NCI-H2196 treated with DMSO at 0.1 percent for 48 hours (cell line): ENCODE results near the gene GPR78.

ENCODE experiments used
- DNase-seq: peaks from one replicate; lab custom pipeline; 2025; ENCODE audit not compliant: unreplicated experiment; lab: John Stamatoyannopoulos, UW

The GPR78 gene

GRCh38 chr4:8546766-8547107 is 33.5 kb upstream of the GPR78 start:
- no peak for DNase-seq

DNA sequence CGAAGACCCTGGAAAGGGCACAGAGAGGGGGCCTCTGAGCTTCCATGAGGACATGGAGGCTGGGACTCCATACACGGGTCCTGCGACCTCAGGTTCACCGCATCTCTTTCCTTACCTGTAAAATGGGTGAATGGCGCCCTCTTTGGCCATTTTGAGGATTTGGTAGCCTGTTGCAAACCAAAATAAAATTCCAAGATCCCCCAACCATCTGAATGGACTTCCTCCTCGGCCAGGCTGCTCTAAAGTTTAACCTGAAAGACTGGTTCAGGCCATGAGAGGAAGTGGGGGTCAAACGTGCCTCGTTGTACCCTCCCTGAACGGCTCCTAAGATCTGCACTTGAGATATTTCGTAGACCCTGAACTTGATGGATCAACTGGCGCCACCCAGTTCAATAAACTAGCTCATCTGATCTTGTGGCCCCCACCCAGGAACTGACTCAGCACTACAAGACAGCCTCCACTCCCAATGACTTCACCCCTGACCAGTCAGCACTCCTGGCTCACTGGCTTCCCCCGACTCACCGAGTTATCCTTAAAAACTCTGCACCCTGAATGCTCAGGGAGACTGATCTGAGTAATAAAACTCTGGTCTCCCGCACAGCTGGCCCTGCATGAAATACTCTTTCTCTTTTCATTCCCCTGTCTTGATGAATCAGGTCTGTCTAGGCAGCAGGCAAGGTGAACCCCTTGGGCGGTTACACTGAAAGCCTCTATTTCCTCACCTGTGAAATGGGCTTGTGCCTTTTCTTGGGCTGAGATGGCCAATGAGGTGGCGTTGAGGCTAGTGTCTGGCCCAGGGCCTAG is 32.9 kb upstream of the GPR78 start:
- no peak for DNase-seq

GRCh38 chr4:8547912-8548730 is 32.1 kb upstream of the GPR78 start:
- no peak for DNase-seq

- no peak for DNase-seq
Observed at GRCh38 chr4:8548731-8549351, 31.4 kb upstream of the GPR78 start.

DNA sequence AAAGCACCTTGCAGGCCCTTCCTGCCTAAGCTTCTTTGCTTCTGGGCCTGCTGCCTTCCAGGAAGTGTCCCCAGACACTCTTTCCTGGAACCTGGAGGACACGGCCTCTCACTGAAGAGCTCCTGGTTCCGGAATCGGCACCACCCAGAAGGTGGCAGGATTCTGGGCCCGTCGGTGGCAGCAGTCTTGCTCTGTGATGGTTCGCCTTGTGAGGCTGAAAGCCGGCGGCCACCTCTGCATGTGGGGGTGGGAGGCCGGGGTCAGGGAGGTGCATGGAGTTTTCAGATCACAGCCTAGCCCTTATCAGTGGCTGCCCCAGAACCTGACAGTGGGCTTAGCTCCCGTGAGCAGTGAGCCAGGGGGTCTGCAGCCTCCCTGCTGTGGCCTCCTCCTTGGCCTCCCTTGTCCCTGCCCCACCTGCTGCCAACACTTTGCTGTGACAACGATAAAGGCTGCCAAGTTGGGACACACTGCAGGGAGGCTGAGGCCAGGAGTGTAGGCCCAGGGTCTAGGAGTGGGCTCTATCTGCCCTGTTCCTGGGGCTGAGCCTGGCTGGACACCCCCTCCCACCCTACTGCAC is 30.8 kb upstream of the GPR78 start:
- no peak for DNase-seq

- DNase-seq = no peak
Observed at GRCh38 chr4:8550691-8551090, 29.5 kb upstream of the GPR78 start.

DNA sequence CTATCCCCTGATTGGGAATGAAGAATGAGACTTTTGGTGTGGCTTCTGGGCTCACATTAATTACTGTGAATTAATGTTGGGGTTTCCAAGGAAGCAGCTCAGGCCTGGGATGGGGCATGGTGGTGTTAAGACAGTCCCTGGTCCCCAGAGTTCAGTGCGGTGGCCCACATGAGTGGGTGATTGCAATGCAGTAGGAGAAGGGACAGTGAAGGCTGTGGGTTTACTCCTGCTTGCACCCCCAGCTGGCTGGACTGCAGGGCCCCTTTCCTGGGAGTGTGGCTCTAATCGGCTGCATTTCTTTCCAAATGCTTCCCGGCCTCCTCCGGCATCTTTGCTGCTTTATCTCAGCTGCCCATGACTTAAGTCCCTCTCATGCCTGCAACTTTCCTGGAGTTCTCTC is 28.2 kb upstream of the GPR78 start:
- DNase-seq = no peak

DNA sequence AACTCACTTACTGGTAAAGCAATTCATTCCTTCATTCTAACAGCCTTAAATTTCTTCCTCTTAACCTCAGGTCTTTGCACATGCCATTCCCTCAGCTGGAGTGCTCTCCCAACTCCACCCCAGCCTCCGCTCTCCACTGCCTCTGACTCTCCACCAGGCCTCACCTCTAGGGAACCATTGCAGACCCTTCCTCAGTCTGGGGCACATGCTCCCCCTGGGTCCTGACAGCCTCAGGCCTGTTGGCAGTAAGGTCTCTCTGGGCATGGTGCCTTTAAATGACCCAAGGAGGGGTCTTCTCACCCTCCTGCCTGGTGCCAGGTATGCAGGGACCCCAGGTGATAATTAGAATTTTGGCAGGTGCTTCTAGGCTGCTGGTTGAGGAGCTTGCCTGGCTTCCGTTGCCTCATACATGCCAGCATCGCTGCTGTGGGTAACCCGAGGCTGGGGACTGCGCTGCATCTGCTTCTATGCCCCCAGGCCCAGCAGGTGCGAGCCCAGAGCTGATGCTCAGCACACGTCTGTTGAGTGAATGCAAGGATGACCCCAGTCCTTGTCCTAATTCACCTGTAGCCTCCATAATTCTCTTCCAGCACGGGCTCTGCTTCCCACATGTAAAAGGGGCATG is 27.5 kb upstream of the GPR78 start:
- DNase-seq = no peak

DNA sequence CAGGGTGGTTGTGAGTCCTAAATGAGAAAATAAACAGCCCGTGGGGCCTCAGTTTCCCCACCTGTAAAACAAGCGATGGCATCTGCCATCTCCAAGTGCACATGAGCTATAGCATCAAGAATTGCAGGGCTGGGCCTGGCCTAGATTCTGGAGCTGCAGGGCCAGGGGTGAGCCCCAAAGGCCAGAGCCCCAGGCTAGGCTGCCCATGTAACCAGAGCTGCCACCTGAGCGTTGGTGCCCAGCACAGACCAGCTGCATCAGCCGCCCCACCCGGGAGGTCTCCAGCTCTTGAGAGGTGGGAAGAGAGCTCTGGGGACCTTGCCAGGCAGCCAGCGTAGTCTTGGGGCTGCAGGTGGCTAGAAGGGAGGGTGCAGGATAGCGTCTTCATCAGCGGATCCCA is 27.0 kb upstream of the GPR78 start:
- DNase-seq = no peak

- no peak for DNase-seq
Observed at GRCh38 chr4:8553991-8554405, 26.2 kb upstream of the GPR78 start.

- no peak for DNase-seq
Observed at GRCh38 chr4:8554555-8555100, 25.6 kb upstream of the GPR78 start.

DNA sequence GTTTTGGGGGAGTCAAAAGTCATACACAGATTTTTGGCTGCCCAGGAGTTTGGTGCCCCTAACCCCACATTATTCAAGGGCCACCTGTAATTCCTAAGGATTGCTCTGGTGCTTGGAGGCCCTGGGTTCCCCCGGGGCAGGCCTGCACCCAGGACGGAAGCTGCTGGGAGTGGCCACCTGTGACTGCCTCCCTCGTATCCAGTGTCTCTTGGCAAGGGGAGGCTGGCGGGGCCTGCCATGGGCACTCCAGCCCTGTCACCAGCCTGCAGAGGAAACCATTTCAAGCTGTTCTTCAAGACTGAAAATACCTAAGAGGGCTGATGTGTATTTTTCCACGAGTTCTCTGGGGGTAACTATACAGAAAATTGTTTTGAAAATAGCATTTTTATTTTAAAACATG is 24.5 kb upstream of the GPR78 start:
- DNase-seq = no peak

- no peak for DNase-seq
Observed at GRCh38 chr4:8556341-8557150, 23.6 kb upstream of the GPR78 start.

- no peak for DNase-seq
Observed at GRCh38 chr4:8557151-8558076, 22.8 kb upstream of the GPR78 start.

- DNase-seq = no peak
Observed at GRCh38 chr4:8558080-8558960, 21.9 kb upstream of the GPR78 start.

DNA sequence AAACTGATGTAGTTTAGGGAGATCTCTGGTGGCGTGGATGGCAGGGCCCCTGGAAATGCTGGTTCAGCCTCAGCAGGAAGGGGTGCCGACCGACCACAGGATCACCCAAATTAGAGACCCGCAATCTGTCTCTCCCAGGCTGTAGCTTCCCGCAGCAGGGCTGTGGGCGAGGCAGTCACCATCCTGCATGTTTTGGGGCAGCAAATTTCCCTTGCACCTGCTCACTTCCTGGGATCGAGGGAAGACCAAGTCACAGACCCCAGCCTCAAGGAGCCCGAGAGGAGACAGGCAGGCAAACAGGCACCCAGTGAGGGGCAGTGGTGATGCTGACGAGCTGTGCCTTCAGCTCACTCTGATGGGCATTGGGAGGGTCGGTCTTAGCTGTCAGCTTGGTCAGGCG is 21.2 kb upstream of the GPR78 start:
- no peak for DNase-seq

GRCh38 chr4:8559524-8560264 is 20.5 kb upstream of the GPR78 start:
- no peak for DNase-seq
